ENCODE results near the gene CENPS.
"Not testable (repeated sequence)": the region's sequence is repeated elsewhere in the genome, so short reads cannot be mapped to it uniquely, and the experiment has no call there.

Gene CENPS

DNA sequence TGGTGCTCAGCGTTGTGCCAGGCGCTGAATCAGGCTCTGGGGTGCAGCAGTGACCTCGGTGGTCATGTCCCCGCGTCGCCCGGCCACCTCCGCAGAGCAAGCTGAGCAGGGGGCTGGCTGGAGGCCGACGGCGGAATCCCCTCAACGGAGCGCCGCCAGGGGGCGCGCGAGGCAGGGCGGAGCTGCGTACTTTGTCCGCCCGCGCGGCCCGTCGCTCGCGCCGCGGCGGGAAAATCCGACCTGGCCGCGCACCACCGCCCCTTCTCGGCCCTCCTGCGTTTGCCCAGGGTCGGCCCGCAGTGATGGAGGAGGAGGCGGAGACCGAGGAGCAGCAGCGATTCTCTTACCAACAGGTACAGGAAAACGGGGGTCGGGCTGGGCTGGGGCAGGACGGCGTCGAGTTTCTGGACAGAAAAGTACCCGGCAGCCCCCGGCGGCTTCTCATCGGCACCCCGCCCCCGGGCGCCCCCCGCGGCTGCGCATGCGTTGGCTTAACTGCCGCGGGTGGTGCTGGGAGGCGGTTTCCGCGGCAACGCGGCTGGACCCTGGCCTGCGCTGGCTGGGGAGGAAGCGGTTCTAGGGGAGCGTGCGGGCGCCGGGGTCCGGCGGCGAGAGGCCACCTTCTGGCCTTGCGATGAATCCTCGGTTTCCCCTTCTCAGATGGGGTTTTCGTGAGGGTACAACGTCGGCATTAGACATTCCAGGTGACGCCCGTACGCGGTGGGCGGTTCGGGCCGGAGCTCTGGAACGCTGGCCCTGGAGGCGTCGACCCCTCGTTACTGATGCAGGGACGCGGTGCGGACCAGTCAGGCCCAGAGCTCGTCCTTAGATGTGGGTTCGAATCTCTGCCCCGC lies at the start of gene CENPS:
Gene CENPS (plus strand): TSS at position 218 of the 854 bp plus-strand sequence. CDS start 85 bp downstream, at position 303.
- DNase-seq, result peak; percentile 96

DNA sequence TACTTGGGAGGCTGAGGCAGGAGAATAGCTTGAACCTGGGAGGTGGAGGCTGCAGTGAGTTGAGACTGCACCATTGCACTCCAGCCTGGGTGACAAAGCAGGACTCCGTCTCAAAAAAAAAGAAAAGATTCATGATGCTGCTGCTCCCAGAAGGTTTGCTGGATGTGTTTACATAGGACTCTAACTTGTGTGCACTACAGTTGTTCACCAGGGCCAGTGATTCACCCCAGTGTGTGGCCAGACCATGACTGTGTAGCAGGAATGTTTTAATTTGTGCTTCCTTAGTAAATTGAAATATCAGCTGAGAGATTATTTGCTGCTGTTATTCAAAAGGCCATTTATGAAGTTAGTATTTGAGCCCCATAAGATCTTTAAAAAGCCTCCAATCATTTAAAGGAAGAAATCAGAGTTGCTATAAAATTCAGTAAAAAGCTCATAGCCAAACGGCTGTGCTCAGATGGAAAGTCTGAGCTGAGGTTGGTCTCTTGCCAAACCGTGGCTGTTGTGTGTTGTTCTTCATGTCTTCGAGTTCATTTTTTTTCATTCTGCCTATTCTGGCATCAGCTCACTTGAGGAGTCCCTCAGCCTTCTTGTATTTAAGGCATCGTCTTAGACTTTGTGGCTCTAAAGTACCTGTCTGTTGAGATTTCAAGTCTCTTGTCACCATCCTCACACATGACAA lies 49.5 kb upstream of the CENPS start:
- DNase-seq, result peak; percentile 74

DNA sequence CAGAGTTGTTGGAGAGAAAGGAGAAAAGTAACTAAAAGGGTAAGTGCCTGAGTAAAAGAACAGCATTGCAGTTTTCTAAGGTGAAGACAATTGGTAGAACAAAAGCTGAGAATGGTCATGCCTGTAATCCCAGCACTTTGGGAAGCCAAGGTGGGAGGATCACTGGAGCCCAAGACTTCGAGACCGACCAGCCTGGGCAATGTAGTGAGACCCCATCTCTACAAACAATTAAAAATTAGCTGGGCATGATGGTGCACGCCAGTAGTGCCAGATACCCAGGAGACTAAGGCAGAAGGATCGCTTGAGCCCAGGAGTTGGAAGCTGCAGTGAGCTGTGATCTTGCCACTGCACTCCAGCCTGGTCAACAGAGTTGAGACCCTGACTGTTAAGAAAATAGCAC lies 46.6 kb upstream of the CENPS start:
- DNase-seq, result no peak

DNA sequence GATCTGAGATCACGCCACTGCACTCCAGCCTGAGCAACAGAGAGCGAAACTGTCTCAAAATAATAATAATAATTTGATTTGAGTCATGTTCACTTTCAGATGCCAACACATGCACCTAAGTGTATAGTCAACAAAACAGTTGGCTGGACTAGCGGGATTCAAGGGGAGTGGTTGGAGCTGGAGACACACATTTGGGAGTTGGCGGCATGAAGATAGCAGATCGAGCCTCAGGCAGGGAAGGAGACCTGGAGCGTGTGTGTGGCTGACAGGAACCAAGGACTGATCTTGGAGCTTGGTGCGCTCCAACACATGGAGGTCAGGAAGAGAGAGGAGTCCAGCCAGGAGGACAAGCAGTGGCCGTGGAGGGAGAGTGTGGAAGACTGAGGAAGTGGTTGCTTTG lies 46.0 kb upstream of the CENPS start:
- DNase-seq, result no peak

DNA sequence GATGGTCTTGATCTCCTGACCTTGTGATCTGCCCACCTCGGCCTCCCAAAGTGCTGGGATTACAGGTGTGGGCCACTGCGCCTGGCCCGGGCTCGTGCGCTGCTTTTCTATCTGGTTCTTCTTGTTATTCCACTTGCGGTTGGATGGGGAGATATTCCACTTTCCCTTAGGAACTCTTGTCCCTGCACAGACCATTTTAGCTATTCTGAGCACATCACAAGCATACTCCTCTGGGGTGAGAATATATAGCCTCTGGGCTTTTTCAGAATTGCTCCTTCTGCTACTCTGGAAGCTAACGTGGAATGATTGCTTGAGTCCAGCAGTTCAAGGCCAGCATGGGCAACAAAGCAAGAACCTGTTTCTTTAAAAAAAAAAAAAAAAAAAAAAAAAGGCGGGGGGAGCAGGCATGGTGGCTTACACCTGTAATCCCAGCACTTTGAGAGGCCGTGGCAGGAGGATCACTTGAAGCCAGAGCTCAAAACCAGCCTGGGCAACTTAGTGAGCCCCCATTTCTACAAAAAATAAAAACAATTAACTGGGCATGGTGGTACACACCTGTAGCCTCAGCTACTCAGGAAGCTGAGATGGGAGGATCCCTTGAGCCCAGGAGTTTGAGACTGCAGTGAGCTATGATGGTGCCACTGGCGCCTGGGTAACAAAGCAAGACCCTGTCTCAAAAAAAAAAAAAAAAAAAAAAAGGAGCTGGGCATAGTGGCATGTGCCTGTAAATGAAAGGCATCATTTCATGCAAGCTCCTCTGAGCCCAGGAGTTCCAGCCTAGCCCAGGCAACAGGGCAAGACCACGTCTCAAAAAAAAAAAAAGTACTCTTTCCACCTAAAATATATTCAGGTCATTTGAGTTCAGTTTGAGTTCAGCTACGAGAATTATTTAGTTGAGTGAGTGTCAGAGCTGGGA lies 43.2 kb upstream of the CENPS start:
- no peak for DNase-seq

DNA sequence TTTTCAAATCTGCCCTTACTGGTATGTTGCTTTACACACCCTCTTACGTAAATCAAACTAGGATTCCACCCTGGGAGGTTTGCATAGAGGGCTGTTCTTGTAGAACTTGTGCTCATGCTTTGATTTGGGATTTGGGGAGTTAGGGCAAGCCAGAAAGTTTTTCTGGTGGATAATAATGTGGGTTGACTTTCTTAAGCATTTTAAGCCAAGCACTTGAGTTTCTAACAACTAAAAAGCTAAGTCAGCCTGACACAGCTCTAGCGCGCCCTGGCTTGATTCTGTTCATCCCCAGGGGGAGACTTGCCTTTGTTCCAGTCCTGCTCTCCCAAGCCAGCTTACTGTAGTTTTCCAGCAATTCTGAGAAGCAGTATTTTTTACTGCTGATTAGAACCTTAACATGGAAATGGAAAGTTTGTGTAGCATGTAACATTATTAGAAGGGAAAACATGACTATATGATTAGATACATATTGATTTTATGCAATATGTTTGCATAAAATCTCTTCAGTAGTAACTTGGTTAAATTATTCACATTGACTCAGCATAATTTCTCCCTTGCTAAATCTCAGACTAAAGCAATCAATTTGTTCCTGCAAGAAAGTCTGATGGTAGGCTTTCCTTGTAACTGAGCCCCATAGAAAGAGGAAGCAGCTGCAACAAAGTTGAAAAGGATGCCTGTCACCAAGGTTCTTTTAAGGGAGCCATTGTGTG lies 42.4 kb upstream of the CENPS start:
- peak; percentile 85 for DNase-seq

DNA sequence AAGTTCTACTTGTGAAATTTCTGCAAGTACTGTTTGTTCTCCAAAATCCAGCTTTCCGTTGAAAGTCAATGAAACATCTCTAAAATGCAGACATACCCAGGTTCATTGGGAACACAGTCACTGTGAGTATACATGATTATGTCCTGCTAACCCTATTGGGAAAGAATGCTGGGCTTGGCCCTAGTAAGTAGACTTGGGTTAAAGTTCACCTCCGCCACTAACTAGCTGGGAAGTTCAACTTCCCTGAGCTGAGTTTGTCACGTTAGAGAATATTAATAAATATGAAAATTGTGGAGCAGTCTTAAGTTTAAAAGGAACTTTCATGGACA lies 41.9 kb upstream of the CENPS start:
- no peak for DNase-seq

DNA sequence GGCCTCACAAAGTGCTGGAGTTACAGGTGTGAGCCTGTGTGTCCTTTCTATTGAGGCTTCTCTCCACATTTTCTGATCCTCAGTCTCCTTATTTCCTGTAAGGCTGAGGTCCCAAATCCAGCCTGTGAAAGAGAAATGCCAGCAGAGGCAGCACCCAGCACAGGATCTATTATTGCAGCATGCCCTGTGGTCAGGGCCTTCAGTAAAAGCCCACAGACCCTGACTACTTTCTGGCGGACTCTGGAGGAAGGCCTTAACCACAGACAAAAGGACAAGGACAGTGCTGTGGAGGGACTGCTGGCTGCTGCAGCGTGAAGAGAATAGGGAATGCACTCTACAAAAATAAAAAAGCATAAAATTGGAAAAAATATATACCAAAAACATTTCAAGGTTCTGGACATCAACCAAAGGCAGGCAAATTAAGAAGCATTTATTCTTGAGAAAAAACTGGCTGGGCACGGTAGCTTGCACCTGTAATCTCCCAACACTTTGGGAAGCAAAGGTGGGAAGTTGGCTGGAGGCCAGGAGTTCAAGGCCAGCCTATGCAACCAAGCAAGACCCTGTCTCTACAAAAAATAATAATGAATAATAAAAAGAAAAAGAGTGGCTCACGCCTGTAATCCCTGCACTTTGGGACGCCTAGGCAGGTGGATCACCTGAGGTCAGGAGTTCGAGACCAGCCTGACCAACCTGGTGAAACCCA lies 40.8 kb upstream of the CENPS start:
- DNase-seq, result no peak

DNA sequence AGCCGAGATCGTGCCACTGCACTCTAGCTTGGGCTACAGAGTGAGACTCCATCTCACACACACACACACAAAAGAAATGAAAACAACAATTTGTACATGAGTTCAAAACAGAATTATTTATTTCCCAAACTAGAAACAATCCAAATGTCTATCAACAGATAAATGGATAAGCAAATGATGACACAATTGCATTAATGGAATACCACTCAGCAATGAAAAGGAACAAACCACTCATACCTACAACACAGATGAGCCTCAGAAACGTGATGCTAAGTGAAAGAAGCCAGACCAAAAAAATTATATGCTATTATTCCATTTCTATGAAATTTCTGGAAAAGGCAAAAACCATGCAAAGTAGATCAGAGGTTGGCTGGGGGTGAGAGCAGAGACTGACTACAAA lies 33.4 kb upstream of the CENPS start:
- no peak for DNase-seq

DNA sequence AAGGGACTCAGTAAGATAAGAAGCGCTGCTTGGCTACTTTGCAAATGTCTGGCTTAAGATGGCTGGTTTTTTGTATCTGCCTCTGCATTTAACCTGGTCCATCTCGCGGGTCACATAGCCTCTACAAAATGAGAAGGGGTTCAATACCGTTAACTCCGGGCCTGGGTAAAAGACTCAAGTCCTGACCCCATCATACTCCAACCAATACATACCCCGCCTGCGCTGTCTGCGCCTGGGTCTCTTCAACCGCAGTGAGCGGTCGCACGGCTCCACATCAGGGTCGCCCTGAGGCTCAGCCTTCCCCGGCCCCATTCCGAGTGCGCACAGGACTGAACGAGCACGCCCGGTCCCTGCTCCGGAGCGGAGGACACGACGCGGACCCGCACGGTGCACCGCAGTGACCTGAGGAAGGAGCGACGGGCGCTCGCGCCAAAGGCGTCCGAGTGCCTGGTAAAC lies 31.9 kb upstream of the CENPS start:
- DNase-seq, result no peak

DNA sequence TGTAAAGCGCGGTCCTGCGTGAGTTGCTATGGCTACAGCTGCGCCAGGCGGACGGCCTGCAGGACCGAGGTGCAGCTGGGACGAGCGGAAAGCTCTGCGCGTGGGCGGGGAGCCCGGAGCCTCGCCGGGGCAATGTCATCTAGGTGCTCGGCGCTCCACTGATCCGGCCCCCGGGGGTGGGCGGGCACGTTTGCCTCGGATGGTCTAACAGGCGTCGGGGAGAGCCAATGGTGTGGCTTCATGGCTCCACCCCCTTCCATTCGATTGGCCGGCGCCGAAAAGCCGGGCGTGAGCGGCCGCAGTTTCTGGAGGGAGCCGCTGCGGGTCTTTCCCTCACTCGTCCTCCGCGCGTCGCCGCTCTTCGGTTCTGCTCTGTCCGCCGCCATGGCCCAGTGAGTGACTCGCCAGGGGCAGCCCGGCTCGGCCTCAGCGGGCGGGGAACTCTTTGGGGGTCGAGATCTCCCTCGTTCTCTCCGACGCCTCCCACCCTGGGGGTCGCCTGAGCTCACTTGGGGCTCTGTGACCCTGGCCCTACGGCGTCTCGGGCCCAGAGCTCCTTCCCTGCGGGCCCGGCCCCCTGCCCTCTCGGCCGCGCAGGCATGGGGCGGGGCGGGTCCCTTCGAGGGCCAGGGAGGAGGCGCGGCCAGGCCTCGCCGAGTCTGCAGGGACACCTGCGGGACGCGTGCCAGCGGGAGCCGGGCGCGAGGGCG lies 31.3 kb upstream of the CENPS start, which contains the start of gene PGD:
Gene PGD (plus strand): TSS at position 331 of the 710 bp plus-strand sequence. CDS start 54 bp downstream, at position 385.
- peak; percentile 99 for DNase-seq

DNA sequence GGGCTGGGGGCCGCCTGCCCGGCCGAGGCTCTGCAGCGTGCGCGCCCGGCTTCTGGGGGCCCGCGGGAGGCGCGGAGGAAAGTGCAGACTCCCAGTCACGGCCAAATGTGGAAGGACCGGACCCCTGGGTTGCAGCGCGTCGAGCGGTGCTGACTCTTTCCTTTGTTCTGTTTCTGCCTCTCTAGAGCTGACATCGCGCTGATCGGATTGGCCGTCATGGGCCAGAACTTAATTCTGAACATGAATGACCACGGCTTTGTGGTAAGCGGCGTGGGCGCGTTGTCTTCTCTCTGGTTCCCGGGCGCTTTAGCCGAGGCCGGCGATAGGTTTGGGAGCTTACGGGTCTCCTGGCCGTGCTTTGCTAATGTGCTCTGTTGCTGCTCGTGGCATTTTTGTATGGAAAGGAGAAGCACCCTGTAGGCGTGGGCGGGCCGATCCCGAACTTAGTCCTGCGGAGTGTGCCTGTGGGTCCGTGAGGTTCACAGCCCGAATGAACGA lies 30.7 kb upstream of the CENPS start:
- peak; percentile 65 for DNase-seq

DNA sequence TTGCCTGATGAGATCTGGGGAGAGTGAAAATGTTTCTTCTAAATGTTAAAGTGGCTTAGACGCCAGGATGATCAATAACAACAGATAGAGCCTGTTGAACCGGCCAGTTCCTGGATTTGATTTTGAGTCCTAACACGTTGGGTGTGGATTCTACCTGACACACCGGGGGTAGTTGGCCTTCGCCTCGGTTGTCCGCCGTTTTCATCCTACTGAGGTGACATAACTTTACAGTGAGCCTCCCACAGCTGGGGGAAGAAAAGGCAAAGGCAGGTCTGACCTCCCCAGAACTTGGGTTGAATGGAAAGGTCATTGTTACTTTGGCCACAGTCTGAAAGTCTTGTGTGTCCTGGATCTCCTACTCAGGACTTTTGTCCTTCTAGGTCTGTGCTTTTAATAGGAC lies 30.2 kb upstream of the CENPS start:
- DNase-seq, result no peak

DNA sequence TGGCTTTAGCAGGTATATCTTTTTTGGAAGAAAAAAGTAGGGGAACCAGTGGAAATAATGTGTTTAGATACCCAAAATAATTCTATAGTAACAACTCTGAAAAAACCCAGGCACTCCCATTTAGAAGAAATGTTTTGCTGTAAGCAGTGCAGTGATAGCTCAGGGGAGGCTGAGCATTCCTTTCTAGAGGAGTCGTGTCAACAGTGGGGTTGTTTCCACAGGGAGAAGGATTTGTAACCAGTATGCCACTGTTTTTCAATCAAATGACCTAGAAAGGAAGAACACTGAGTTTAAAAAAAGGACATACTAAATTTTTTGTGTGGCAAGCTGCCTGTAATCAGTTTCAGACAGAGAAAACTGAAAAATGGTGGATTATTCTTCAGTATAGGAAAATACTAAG lies 29.0 kb upstream of the CENPS start:
- no peak for DNase-seq

DNA sequence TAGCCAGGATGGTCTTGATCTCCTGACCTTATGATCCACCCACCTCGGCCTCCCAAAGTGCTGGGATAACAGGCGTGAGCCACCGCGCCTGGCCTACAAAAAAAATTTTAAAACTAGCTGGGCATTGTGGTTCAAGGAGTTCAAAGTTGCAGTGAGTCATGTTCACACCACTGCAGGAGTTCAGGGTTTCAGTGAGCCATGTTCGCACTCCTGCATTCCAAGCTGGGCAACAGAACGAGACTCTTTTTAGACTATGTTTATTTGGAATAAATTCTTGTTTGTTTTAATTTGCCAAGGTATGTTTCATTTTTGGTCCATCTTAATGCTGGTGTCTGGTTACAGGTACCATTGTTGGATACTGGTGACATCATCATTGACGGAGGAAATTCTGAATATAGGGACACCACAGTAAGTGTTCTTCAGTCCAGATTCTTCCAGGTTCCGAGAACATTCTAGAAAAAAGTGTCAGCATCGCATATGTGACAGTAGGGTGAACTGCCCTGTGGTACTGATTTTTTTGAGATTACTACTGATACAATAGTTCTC lies 27.4 kb upstream of the CENPS start:
- DNase-seq, result no peak

DNA sequence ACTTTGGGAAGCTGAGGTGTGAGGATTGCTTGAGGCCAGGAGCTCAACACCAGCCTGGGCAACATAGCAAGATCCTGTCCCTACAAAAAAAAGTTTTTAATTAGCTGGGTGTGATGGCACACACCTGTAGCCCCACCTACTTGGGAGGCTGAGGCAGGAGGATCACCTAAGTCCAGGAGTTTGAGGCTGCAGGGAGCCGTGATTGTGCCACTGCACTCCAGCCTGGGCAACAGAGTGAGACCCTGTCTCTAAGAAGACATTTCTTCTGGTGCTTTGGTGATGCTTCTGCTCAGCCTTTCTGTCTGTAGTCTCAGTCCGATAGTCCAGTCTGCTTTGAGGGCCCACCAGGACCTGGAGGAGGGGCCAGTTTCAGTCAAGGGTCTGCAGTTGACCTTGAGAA lies 23.0 kb upstream of the CENPS start:
- no peak for DNase-seq

DNA sequence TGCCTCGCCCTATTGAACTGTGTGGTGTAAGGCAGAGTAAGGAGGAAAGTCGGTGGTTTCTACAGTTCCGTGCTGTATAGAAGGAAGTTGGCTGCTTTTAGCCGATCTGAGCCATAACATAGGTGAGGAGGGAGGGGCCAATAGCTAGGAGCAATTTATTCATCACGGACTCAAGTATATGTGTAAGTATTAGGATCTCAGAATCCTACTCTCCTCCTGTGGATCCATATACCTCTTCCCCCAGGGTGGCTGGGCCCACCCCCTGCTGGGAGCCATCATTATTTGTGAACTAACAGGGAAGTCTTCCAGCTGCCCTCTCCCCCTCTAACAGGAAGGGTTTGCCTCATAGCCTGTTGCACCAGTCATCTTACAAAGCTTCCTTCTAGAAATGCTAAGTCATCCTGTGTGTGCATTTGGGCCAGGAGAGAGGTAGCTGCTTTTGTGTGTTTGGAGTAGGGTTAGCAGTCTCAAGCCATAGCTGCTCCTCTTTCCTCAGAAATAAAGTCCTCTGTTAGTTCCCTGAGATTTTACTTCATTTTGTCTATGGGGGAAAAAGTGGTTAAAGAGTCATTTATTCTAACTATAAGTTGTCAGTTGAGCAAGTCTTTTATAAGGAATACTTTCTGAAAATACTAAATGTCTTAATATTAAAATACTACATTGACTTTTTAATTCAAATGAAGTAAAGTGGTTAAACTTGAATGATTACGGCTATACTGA lies 14.9 kb upstream of the CENPS start:
- DNase-seq, result peak; percentile 44

DNA sequence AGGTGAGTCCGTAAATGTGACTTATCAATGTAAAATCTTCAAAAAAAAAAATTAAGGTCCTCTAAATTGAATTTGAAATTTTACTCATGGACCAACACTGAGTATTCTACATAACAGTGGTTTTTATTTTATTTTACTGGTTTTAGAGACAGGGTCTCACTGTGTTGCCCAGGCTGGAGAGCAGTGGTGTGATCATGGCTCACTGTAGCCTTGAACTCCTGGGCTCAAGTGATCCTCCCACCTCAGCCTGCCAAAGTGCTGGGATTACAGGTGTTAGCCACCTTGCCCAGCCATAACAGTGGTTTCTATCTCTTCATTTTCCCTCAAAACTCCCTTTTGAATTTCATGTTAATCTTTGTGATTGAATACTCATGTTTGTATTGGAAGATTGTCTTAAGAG lies 14.3 kb upstream of the CENPS start:
- not testable (repeated sequence) for DNase-seq

DNA sequence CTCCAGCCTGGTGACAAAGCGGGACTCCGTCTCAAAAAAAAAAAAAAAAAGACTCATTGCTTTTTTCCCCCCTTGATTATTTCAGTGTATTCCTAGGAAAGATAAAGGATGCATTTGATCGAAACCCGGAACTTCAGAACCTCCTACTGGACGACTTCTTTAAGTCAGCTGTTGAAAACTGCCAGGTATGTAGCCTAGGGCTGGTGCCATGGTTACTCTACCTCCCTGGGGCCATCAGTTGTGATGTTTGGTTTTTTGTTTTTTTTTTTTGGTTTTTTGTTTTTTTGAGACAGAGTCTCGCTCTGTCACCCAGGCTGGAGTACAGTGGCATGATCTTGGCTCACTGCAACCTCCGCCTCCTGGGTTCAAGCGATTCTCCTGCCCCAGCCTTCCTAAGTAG lies 11.5 kb upstream of the CENPS start:
- not testable (repeated sequence) for DNase-seq

DNA sequence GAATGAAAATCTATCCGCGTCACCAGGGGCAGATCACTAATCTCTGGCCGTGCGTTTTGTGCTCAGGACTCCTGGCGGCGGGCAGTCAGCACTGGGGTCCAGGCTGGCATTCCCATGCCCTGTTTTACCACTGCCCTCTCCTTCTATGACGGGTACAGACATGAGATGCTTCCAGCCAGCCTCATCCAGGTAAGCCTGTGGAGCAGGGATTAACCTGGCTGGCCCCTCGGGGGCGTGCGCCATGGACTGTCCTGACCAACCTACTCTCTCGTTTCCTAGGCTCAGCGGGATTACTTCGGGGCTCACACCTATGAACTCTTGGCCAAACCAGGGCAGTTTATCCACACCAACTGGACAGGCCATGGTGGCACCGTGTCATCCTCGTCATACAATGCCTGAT lies 10.9 kb upstream of the CENPS start:
- DNase-seq, result no peak
